Measurements from ENCODE around the gene PSPH.
"Not testable (repeated sequence)": the region's sequence is repeated elsewhere in the genome, so short reads cannot be mapped to it uniquely, and the experiment has no call there.

The PSPH gene

GRCh38 chr7:56079450-56080185, 28.4 kb upstream of the PSPH start:
- Mint-ChIP-seq H3K27ac (peak overlapping the region in 1 of 3 experiments; percentile 66), H3K4me3 (no peak overlapping the region), H3K4me1 (peaks cover 24% of the 10 kb centered on the region), H3K27me3 (ENCODE audit: low read depth) (no peaks in the 10 kb centered on the region), H3K36me3 (ENCODE audit: low read depth) (peaks cover 23% of the 10 kb centered on the region), H3K9me3 (no peaks in the 10 kb centered on the region)
- TF ChIP-seq CTCF (IDR thresholded peaks at IDR 0.05; ENCODE audit: unreplicated experiment in 3 of 3): peak in 1 of 3 experiments; percentile 9

GRCh38 chr7:56078196-56078595, 27.0 kb upstream of the PSPH start:
- Mint-ChIP-seq H3K36me3 (ENCODE audit: low read depth) (peaks cover 24% of the 10 kb centered on the region), H3K9me3 (no peaks in the 10 kb centered on the region), H3K4me1 (peaks cover 18% of the 10 kb centered on the region), H3K27me3 (ENCODE audit: low read depth) (no peaks in the 10 kb centered on the region), H3K27ac (no peak overlapping the region), H3K4me3 (no peak overlapping the region)
- no peak for TF ChIP-seq CTCF (IDR thresholded peaks at IDR 0.05; ENCODE audit: unreplicated experiment in 3 of 3)

- Mint-ChIP-seq H3K9me3 (no peaks in the 10 kb centered on the region), H3K4me1 (peaks cover 16% of the 10 kb centered on the region), H3K36me3 (ENCODE audit: low read depth) (peaks cover 28% of the 10 kb centered on the region), H3K27me3 (ENCODE audit: low read depth) (no peaks in the 10 kb centered on the region), H3K27ac (no peak overlapping the region), H3K4me3 (no peak overlapping the region)
- no peak for TF ChIP-seq CTCF (IDR thresholded peaks at IDR 0.05; ENCODE audit: unreplicated experiment in 3 of 3)
Measured at GRCh38 chr7:56077681-56078080, 26.4 kb upstream of the PSPH start.

- H3K9me3 Mint-ChIP-seq: no peaks in the 10 kb centered on the region
- H3K36me3 Mint-ChIP-seq (ENCODE audit: low read depth): peaks cover 30% of the 10 kb centered on the region
- TF ChIP-seq CTCF (IDR thresholded peaks at IDR 0.05; ENCODE audit: unreplicated experiment in 3 of 3): peak; percentile 85 to 87 (median 85)
- H3K27ac Mint-ChIP-seq: peak overlapping the region; percentile 3 to 52 (median 7)
- H3K4me1 Mint-ChIP-seq: peaks cover 10% of the 10 kb centered on the region
- no peak overlapping the region for H3K4me3 Mint-ChIP-seq
- H3K27me3 Mint-ChIP-seq (ENCODE audit: low read depth): no peaks in the 10 kb centered on the region
Measured at GRCh38 chr7:56074371-56074791, 23.1 kb upstream of the PSPH start.

GRCh38 chr7:56066376-56066775, 15.1 kb upstream of the PSPH start:
- not testable (repeated sequence) for H3K27ac Mint-ChIP-seq; H3K27me3 Mint-ChIP-seq (ENCODE audit: low read depth); H3K9me3 Mint-ChIP-seq; H3K4me3 Mint-ChIP-seq
- Mint-ChIP-seq H3K4me1 (peaks cover 18% of the 10 kb centered on the region), H3K36me3 (ENCODE audit: low read depth) (peaks cover 49% of the 10 kb centered on the region)

- Mint-ChIP-seq H3K27me3 (ENCODE audit: low read depth) (no peaks in the 10 kb centered on the region), H3K36me3 (ENCODE audit: low read depth) (peaks cover 63% of the 10 kb centered on the region), H3K4me3 (peak within 1 kb of the TSS; percentile 92 to 97 (median 94)), H3K9me3 (no peaks in the 10 kb centered on the region), H3K4me1 (peaks cover 18% of the 10 kb centered on the region), H3K27ac (peak within 1 kb of the TSS; percentile 88 to 98 (median 98))
- TF ChIP-seq CTCF (IDR thresholded peaks at IDR 0.05; ENCODE audit: unreplicated experiment in 3 of 3): peak in 1 of 3 experiments; percentile 17
Measured at GRCh38 chr7:56063882-56064625, 12.8 kb upstream of the PSPH start, which contains the start of gene SUMF2. SUMF2 (plus strand) TSS chr7:56064286; CDS start chr7:56064312, 26 bp downstream.
